ENCODE measurements around the gene SHISAL2A.

- TF ChIP-seq USF2 (IDR thresholded peaks at IDR 0.05; ENCODE audit: low read depth, low read length) = no peak
- no peak for TF ChIP-seq USF2 (CRISPR knock-in tag; IDR thresholded peaks at IDR 0.05; ENCODE audit: borderline replicate concordance)
- no peak for TF ChIP-seq HDAC1 (CRISPR knock-in tag; IDR thresholded peaks at IDR 0.05)
- TF ChIP-seq REPIN1 (CRISPR knock-in tag; IDR thresholded peaks at IDR 0.05; ENCODE audit: borderline replicate concordance, low read depth) = no peak
- TF ChIP-seq ATF1 (CRISPR knock-in tag; IDR thresholded peaks at IDR 0.05) = no peak
- no peak for TF ChIP-seq ZKSCAN1 (IDR thresholded peaks at IDR 0.05; ENCODE audit: low read length)
- no peak for TF ChIP-seq ZFP36 (IDR thresholded peaks at IDR 0.05; ENCODE audit: borderline replicate concordance, low read depth, low read length, partially characterized antibody)
- no peak for TF ChIP-seq TBP (CRISPR knock-in tag; IDR thresholded peaks at IDR 0.05)
- TF ChIP-seq LRRFIP1 (CRISPR knock-in tag; conservative IDR thresholded peaks at IDR 0.05) = no peak
- TF ChIP-seq DNMT1 (CRISPR knock-in tag; IDR thresholded peaks at IDR 0.05) = no peak
- TF ChIP-seq NR0B2 (CRISPR knock-in tag; IDR thresholded peaks at IDR 0.05) = no peak
- TF ChIP-seq CTCF (CRISPR knock-in tag; IDR thresholded peaks at IDR 0.05) = no peak
- no peak for TF ChIP-seq ATF4 (CRISPR knock-in tag; IDR thresholded peaks at IDR 0.05)
- TF ChIP-seq CBX1 (IDR thresholded peaks at IDR 0.05; ENCODE audit: low read depth) = no peak
Observed at GRCh38 chr1:52659356-52659755, 26.4 kb downstream of the SHISAL2A start.

Data from HepG2 (cell line).